ENCODE measurements around the gene TRPM7. TPM values are rescaled to one million over a fixed set of nuclear protein-coding genes. Genes with fewer than 3 reads are reported as not detected.
A peak's percentile ranks its signal among the peaks of the same experiment; 100 is the strongest.

The TRPM7 gene
- total and polyA plus RNA-seq, 9 of the 15 experiments (the other 6 are each of a cell fraction or from before 2014, with no cell fraction given): 12.3 to 59.2 (median 31.5) TPM

DNA sequence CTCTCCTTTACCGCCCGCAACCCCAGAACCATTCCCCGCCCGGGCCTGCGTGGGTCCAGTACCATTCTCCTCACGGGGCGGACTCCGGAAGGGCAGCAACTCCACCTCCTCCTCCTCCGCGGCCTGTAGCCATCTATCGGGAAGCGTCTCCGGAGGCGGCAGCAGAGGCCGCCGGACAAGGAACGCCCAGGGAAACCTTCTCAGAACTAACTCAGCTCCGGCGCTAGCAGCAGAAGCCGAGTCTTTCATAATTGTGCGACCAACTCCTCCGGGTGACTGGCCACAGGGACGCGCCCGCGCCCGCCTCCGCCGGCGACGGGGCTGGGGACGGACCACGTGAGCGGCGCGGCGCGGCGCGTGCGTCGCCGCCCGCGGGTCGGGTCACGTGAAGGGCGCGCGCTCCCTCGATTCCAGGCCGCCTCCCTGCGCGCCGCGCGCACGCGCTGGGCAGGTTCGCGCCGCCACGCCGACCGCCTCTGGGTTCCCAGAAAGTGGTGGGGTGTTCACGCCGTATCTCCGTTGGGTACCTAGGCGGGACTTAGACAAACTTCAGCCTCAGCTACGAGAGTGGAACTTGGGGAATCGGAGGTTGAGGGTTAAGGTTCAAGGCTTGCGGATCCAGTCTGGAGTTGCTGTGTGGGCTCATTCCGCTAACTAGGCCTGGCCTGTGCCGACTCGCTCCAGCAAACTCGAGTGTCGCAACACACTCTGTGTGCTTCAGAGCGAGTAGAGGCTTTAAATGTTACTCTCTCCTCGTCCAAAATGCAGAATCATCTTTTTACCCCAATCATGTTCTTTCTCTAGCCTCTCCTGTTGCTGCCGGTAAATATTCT, at the start of gene TRPM7 (continued):
- TF ChIP-seq, protein P1, sequence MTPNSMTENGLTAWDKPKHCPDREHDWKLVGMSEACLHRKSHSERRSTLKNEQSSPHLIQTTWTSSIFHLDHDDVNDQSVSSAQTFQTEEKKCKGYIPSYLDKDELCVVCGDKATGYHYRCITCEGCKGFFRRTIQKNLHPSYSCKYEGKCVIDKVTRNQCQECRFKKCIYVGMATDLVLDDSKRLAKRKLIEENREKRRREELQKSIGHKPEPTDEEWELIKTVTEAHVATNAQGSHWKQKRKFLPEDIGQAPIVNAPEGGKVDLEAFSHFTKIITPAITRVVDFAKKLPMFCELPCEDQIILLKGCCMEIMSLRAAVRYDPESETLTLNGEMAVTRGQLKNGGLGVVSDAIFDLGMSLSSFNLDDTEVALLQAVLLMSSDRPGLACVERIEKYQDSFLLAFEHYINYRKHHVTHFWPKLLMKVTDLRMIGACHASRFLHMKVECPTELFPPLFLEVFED (CRISPR knock-in tag; conservative IDR thresholded peaks at IDR 0.05): no peak
- TF ChIP-seq ARID2 (IDR thresholded peaks at IDR 0.05) (no peak), RBM34 (IDR thresholded peaks at IDR 0.05; ENCODE audit: borderline replicate concordance, insufficient read depth, low read length) (no peak), PHF21A (IDR thresholded peaks at IDR 0.05; ENCODE audit: borderline replicate concordance, low read depth) (no peak), HDGF (IDR thresholded peaks at IDR 0.05) (no peak), ZNF354B (CRISPR knock-in tag; IDR thresholded peaks at IDR 0.05) (no peak), DACH1 (IDR thresholded peaks at IDR 0.05; ENCODE audit: partially characterized antibody) (no peak), SAFB (IDR thresholded peaks at IDR 0.05; ENCODE audit: borderline replicate concordance, low read depth, low read length) (peak; percentile 14; the same call in 1 of the 2 replicates), ZNF644 (tag; IDR thresholded peaks at IDR 0.05; ENCODE audit: low read depth) (peak; percentile 82; the same call in 1 of the 2 replicates), CEBPG (CRISPR knock-in tag; IDR thresholded peaks at IDR 0.05) (peak; percentile 87), CEBPG (tag; conservative IDR thresholded peaks at IDR 0.05 in 1 of 2, IDR thresholded peaks at IDR 0.05 in 1 of 2) (peak; percentile 90 to 93), CBX5 (IDR thresholded peaks at IDR 0.05; ENCODE audit: borderline replicate concordance, low read depth) (no peak; the same call in 1 of the 2 replicates), CAMTA2 (CRISPR knock-in tag; conservative IDR thresholded peaks at IDR 0.05) (no peak), ZNF3 (CRISPR knock-in tag; IDR thresholded peaks at IDR 0.05) (no peak), ZNF174 (CRISPR knock-in tag; IDR thresholded peaks at IDR 0.05) (no peak), ZC3H8 (IDR thresholded peaks at IDR 0.05) (no peak), SMARCA5 (IDR thresholded peaks at IDR 0.05) (0 out of 2 replicates have a peak, but pooled peaks have one; percentile 32)
- TF ChIP-seq, protein P2, sequence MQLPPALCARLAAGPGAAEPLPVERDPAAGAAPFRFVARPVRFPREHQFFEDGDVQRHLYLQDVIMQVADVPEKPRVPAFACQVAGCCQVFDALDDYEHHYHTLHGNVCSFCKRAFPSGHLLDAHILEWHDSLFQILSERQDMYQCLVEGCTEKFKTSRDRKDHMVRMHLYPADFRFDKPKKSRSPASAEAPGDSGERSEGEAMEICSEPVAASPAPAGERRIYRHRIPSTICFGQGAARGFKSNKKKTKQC (CRISPR knock-in tag; IDR thresholded peaks at IDR 0.05): peak; percentile 23; the same call in 1 of the 2 replicates
- TF ChIP-seq, protein P3, sequence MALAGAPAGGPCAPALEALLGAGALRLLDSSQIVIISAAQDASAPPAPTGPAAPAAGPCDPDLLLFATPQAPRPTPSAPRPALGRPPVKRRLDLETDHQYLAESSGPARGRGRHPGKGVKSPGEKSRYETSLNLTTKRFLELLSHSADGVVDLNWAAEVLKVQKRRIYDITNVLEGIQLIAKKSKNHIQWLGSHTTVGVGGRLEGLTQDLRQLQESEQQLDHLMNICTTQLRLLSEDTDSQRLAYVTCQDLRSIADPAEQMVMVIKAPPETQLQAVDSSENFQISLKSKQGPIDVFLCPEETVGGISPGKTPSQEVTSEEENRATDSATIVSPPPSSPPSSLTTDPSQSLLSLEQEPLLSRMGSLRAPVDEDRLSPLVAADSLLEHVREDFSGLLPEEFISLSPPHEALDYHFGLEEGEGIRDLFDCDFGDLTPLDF (CRISPR knock-in tag; IDR thresholded peaks at IDR 0.05): no peak
- TF ChIP-seq, protein P4, sequence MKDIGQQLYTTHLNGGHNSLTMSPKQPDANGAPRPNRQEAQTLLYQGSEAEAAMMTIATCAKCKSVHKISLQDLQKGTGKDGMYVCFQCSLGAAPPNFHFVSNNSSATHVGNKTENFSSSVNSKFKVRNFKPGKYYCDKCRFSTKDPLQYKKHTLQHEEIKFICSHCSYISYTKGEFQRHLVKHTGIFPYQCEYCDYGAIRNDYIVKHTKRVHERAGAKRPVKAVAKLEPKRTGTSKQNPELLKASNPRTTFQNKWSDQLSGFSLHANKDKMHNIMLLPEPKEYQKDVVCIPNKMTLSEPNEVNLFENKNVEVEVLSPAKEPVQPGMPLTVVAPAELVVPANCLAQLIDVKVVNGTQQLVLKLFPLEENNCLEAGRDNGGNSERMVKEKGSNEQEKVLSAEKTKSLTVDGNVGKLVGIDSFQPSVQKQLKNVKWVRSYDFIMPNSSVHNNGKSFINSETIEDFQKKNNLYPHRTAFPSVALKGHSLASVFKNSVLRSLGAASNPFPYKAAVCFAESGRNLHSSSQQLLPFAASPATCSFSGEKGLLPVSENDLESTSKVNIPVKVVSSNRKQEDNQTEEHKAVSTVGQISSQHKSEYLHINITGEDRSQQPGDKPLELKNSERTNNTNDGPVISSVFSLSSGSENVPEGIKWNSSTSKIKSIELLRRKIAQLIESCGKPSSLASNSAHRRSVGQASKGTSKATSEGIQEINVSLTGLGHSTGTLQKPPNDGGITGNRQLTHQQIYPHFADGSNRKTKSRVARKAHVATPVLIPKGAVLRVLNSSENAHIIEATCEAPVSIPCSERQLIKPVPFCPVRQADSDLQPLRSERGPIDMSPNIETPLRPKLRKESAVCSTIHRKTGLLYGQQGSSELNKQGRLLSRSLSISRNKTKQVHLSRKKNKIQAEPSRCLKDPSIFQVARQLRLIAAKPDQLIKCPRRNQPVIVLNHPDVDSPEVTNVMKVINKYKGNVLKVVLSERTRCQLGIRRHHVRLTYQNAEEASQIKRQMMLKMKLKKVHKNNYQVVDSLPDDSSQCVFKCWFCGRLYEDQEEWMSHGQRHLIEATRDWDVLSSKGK (CRISPR knock-in tag; IDR thresholded peaks at IDR 0.05): no peak
- TF ChIP-seq, protein P5, sequence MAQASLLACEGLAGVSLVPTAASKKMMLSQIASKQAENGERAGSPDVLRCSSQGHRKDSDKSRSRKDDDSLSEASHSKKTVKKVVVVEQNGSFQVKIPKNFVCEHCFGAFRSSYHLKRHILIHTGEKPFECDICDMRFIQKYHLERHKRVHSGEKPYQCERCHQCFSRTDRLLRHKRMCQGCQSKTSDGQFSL (CRISPR knock-in tag; IDR thresholded peaks at IDR 0.05): no peak; the same call in 1 of the 2 replicates
- TF ChIP-seq, protein P5 (tag; IDR thresholded peaks at IDR 0.05): no peak
